Glutamatergic neuron (in vitro differentiated cells): ENCODE results near the gene SLC24A3. TPM values are rescaled to one million over a fixed set of nuclear protein-coding genes. Genes with fewer than 3 reads are reported as not detected.

Experiments
- DNase-seq: peaks from one replicate; pipeline ENCODE4 v3.0.0; 2022
- H3K27ac Mint-ChIP-seq: one replicate; pipeline ENCODE4 v1.8.0; 2020; ENCODE audit warnings: mild to moderate bottlenecking, mixed read lengths, inconsistent platforms; ENCODE audit not compliant: unreplicated experiment
- H3K27me3 Mint-ChIP-seq: one replicate; pipeline ENCODE4 v1.8.0; 2020; ENCODE audit warnings: mild to moderate bottlenecking, moderate library complexity, mixed read lengths, inconsistent platforms; ENCODE audit not compliant: unreplicated experiment
- H3K36me3 Mint-ChIP-seq: one replicate; pipeline ENCODE4 v1.8.0; 2020; ENCODE audit warnings: mild to moderate bottlenecking, mixed read lengths, inconsistent platforms; ENCODE audit not compliant: unreplicated experiment
- H3K4me1 Mint-ChIP-seq: one replicate; pipeline ENCODE4 v1.8.0; 2020; ENCODE audit warnings: mild to moderate bottlenecking, low read depth, mixed read lengths, inconsistent platforms; ENCODE audit not compliant: unreplicated experiment
- H3K4me3 Mint-ChIP-seq: one replicate; pipeline ENCODE4 v1.8.0; 2020; ENCODE audit warnings: mild to moderate bottlenecking, mixed read lengths, inconsistent platforms; ENCODE audit not compliant: unreplicated experiment
- H3K9me3 Mint-ChIP-seq: one replicate; pipeline ENCODE4 v1.8.0; 2020; ENCODE audit warnings: mild to moderate bottlenecking, moderate library complexity, mixed read lengths, inconsistent platforms; ENCODE audit not compliant: unreplicated experiment
- CTCF ChIP-seq: fragments of 200-600 bp; sonication (generic); IDR thresholded peaks from one replicate; pipeline ENCODE4 v1.5.0; 2021; ENCODE audit not compliant: partially characterized antibody, unreplicated experiment
- total RNA-seq: library from RNA; stranded (reverse); fragmentation: NEBNext Ultra II Directional; extraction: Animal tissue kit (Norgen Biotek cat#: 25700); gene quantifications from one replicate; pipeline ENCODE4 v1.2.1, GENCODE V29; 2021; ENCODE audit not compliant: unreplicated experiment

Gene SLC24A3
- total RNA-seq, 1 donor from 2014 or later, result 9.7 TPM

- H3K27ac Mint-ChIP-seq, result no peak overlapping the region
- no peak for DNase-seq
- no peaks in the 10 kb centered on the region for H3K27me3 Mint-ChIP-seq
- no peak overlapping the region for H3K4me3 Mint-ChIP-seq
- TF ChIP-seq CTCF, result no peak
- peaks cover 15% of the 10 kb centered on the region for H3K4me1 Mint-ChIP-seq
- H3K36me3 Mint-ChIP-seq, result peaks cover 10% of the 10 kb centered on the region
- H3K9me3 Mint-ChIP-seq, result peaks cover 8% of the 10 kb centered on the region
Measured at GRCh38 chr20:19318610-19319009, 106.2 kb downstream of the SLC24A3 start.

- TF ChIP-seq CTCF, result no peak
- peaks cover 8% of the 10 kb centered on the region for H3K9me3 Mint-ChIP-seq
- no peak for DNase-seq
Measured at GRCh38 chr20:19320005-19320404, 107.6 kb downstream of the SLC24A3 start.

GRCh38 chr20:19321176-19321575 lies 108.7 kb downstream of the SLC24A3 start:
- peaks cover 3% of the 10 kb centered on the region for H3K9me3 Mint-ChIP-seq
- DNase-seq, result no peak
- H3K4me1 Mint-ChIP-seq, result peaks cover 15% of the 10 kb centered on the region
- no peak for TF ChIP-seq CTCF
- H3K4me3 Mint-ChIP-seq, result no peak overlapping the region
- H3K27ac Mint-ChIP-seq, result no peak overlapping the region
- H3K27me3 Mint-ChIP-seq, result no peaks in the 10 kb centered on the region
- H3K36me3 Mint-ChIP-seq, result peaks cover 10% of the 10 kb centered on the region

More at GRCh38 chr20:19320005-19320404, 107.6 kb downstream of the SLC24A3 start:
- Mint-ChIP-seq H3K27me3 (no peaks in the 10 kb centered on the region), H3K36me3 (peaks cover 10% of the 10 kb centered on the region), H3K4me1 (peaks cover 15% of the 10 kb centered on the region), H3K27ac (no peak overlapping the region), H3K4me3 (no peak overlapping the region)

GRCh38 chr20:19322061-19322985 lies 109.9 kb downstream of the SLC24A3 start:
- Mint-ChIP-seq H3K27me3 (no peaks in the 10 kb centered on the region), H3K4me1 (peaks cover 11% of the 10 kb centered on the region), H3K9me3 (peaks cover 3% of the 10 kb centered on the region), H3K4me3 (no peak overlapping the region), H3K36me3 (peaks cover 10% of the 10 kb centered on the region), H3K27ac (no peak overlapping the region)
- TF ChIP-seq CTCF, result no peak
- no peak for DNase-seq

- no peak for DNase-seq
- no peaks in the 10 kb centered on the region for H3K27me3 Mint-ChIP-seq
- peaks cover 16% of the 10 kb centered on the region for H3K36me3 Mint-ChIP-seq
- no peaks in the 10 kb centered on the region for H3K4me1 Mint-ChIP-seq
- no peak overlapping the region for H3K4me3 Mint-ChIP-seq
- TF ChIP-seq CTCF, result no peak
- H3K9me3 Mint-ChIP-seq, result no peaks in the 10 kb centered on the region
- H3K27ac Mint-ChIP-seq, result no peak overlapping the region
Measured at GRCh38 chr20:19327401-19327800, 115.0 kb downstream of the SLC24A3 start.
